Fibroblast of peridontal ligament (primary cell): Measurements from ENCODE around the gene NCAPH2.
A peak's percentile ranks its signal among the peaks of the same experiment; 100 is the strongest.

Experiments
- DNase-seq: peaks from one replicate; pipeline ENCODE4 v3.0.0-alpha.2; 2010; ENCODE audit errors: extremely low read depth

Gene NCAPH2

GRCh38 chr22:50530877-50531545, 23.0 kb downstream of the NCAPH2 start:
- peak; percentile 75 for DNase-seq

GRCh38 chr22:50531546-50531961, 23.5 kb downstream of the NCAPH2 start:
- DNase-seq = no peak

- peak; percentile 59 for DNase-seq
Measured at GRCh38 chr22:50531962-50532674, 24.1 kb downstream of the NCAPH2 start.

DNA sequence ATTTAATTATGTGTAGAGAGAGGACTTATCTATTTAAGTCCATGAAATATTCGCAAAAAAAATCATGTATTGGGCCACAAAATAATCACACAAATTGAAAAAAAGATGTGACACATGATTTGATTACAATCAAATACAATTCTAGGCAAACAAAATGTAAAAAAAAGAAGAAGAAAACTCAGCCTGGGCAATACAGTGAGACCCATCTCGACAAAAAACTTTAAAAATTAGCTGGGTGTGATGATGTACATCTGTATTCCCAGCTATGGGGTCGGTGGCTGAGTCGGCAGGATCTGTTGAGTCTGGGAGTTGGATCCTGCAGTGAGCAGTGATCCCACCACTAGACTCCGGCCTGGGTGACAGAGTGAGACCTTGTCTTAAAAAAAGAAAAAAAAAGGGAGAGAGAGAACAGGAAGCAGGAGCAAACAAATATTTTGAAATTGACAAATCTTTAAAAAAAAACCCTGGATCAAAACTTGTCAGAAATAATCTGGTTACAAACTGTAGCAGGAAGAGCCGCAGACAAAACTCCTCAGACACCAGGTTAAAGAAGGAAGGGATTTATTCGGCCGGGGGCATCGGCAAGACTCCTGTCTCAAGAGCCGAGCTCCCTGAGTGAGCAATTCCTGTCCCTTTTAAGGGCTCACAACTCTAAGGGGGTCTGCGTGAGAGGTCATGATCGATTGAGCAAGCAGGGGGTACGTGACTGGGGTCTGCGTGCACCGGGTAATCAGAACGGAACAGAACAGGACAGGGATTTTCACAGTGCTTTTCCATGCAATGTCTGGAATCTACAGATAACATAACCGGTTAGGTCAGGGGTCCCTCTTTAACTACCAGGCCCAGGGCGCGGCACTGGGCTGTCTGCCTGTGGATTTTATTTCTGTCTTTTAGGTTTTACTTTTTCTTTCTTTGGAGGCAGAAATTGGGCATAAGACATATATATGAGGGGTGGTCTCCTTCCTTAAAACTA, 25.1 kb downstream of the NCAPH2 start:
- no peak for DNase-seq

GRCh38 chr22:50533856-50534711, 26.1 kb downstream of the NCAPH2 start:
- peak; percentile 29 for DNase-seq

DNA sequence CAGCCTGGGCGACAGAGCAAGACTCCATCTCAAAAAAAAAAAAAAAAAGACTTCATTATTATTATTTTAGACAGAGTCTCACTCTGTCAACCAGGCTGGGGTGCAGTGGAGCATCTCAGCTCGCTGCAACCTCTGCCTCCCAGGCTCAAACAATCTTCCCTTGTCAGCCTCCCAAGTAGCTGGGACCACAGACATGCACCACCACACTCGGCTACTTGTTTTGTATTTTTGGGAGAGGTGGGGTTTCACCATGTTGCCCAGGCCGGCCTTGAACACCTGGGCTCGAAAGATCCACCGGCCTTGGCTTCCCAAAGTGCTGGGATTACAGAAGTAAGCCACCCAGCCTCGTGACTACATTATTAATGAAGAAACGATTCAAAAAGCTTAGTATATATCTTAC, 27.1 kb downstream of the NCAPH2 start:
- DNase-seq = no peak

DNA sequence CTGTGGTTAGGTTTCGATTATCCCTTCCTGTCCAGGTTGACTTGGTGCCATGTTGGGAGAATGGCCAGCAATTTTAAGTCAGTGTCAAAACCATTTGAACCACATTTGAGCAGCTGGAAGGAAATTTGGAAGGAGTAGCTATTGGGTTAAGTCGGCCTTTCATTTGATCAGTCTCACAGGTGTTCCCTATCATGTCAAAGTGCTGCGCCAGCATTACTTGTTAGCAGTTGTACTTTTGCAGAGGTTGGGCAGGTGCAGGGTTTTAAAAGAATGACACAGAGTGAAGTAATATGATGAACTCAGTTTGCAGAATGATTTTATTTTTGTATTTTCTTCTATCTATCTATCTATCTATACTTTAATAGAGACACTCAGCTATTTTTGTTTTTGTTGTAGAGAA, 28.2 kb downstream of the NCAPH2 start:
- DNase-seq = no peak

DNA sequence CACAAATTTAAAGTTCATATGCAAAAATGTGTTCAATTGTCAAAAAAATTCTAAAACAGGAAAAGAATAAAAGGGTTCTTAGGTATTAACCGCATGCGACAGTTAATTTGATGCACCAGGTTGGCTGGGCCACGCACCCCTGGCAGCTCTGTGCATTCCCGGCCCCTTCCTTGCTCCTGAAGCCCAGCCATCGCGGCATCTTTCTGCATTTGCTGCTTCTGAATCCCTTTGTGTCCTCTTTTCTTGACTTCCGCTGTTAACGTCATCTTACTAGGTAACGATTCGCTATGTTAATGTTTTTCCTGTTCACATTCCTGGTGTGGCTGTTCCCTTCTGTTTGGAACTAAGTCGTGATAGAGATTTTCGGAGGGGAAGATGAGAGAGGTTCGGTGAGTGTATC, 29.7 kb downstream of the NCAPH2 start:
- no peak for DNase-seq

- no peak for DNase-seq
Measured at GRCh38 chr22:50540381-50540780, 32.4 kb downstream of the NCAPH2 start.

DNA sequence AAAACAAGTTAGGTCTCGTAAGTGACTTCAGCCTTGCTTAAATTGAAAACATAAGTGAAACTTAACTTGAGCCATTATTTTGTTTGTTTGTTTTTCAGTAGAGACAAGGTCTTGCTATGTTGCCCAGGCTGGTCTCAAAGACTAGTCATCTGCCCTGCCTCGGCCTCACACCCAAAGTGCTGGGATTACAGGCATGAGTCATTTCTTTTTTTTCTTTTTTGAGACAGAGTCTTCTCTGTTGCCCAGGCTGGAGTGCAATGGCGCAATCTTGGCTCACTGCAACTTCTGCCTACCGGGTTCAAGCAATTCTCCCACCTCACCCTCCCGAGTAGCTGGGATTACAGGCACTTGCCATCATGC, 33.6 kb downstream of the NCAPH2 start:
- peak; percentile 95 for DNase-seq

GRCh38 chr22:50542416-50542927, 34.4 kb downstream of the NCAPH2 start:
- DNase-seq = peak; percentile 39

- peak; percentile 52 for DNase-seq
Measured at GRCh38 chr22:50544078-50544745, 36.2 kb downstream of the NCAPH2 start.

- no peak for DNase-seq
Measured at GRCh38 chr22:50544746-50545253, 36.8 kb downstream of the NCAPH2 start.

GRCh38 chr22:50545522-50546325, 37.7 kb downstream of the NCAPH2 start, which contains the start of gene KLHDC7B:
Gene KLHDC7B (plus strand): TSS chr22:50545899. CDS start chr22:50546244, 345 bp downstream.
- DNase-seq = peak; percentile 46

DNA sequence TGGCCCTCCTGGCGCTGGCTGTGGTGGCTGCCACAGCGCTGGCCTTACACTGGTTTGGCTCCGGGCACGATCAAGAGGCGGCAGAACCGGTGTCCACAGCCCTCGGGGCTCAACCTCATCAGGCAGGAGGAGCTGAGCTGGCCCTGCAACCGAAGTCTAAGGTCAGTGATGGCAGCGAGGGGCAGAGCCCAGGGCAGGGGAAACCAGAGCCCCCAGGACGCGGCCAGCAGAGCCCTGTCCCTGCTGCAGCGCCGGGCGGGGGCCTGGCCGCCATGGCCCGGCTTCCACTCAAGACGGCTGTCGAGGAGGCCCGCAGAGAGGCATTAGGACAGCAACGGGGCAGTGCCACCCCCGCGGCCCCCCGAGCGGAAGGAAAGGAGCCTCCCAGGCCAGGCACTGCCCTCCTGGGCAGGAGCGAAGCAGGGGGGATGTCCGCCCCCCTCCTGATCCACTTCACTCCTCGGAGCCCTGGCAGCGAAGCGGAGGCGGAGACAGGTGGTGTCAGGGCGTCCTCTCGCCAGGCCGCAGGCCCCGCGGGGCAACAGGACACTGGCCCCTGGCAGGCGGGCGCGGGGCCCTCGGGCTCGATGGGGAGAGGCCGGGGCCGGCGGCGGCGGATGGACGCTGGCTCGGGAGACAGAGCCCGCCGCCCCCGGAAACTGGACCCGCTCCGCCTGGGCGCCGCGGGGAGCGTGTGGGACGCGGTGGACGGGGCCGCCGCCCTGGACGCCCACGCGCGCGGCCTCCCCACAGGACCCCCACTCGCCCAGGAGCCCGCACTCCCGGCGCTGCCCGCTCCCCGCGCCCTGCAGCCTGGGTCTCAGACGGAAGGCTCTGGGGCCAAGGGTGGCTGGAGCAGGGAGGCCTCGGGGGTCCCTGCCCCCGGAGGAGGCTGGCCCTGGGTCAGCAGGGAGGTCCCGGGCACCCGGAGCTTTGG, 38.6 kb downstream of the NCAPH2 start:
- DNase-seq = no peak

GRCh38 chr22:50547263-50547985, 39.4 kb downstream of the NCAPH2 start:
- no peak for DNase-seq

DNA sequence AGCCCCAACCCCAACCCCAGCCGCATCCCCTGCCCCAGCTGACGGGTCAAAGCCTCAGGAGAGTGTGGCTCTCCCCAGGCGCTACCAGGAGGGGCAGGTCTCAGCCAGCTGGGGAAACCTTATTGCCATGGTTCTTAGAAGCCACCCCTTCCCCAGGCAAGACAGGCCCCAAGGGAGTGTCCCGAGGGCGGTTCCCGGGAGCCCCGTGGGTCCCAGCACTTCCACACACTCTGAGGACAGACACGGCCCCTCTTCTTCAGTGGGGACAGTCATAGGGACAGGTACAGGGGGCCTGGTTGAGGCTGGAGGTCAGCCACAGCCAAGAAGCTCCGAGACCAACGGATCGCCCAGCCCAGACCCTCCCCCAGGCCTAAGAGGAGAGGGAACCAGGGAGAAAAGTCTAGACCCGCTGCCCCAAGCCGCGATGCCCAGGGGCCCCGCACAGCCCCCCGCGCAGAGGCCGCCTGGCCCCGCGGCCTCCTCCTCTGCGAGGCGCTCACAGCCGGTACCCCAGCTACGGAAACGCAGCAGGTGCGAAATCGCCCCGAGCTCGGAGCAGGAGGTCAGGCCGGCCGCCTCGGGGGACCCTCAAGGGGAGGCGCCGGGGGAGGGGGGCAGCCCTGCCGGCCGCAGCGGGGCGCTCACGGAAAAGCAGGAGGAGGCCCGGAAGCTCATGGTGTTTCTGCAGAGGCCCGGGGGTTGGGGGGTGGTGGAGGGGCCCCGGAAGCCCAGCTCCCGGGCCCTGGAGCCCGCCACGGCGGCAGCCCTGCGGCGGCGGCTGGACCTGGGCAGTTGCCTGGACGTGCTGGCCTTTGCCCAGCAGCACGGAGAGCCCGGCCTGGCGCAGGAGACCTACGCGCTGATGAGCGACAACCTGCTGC, 40.3 kb downstream of the NCAPH2 start:
- DNase-seq = no peak
